Right lobe of liver (tissue), 6 donors: Measurements from ENCODE around the gene ITGA11. TPM values are rescaled to one million over a fixed set of nuclear protein-coding genes. Genes with fewer than 3 reads are reported as not detected.

Experiments used
- ATAC-seq, 4 donors: fragments of 200-7000 bp; cut with Tn5 transposase; one replicate each; pipeline ENCODE4 v1.9.1; 2020; ENCODE audit warnings: mild to moderate bottlenecking in 4 of 4, moderate library complexity in 4 of 4
- DNase-seq, 3 donors: peaks; one replicate each; pipeline ENCODE4 v3.0.0-alpha.2; 2020
- H3K27ac ChIP-seq, 3 donors: fragments of 200-600 bp; one replicate each; pipeline ENCODE4 v1.8.0; 2022
- H3K27me3 ChIP-seq, 2 donors: fragments of 200-600 bp; one replicate each; pipeline ENCODE4 v1.8.0; 2022
- H3K36me3 ChIP-seq, 4 donors: fragments of 200-600 bp; sonication (generic) in 1 of 4; one replicate each; pipeline versions ENCODE4 v1.5.1 to v1.8.0; 2017 to 2022; ENCODE audit warnings: control low read depth in 1 of 4
- H3K4me1 ChIP-seq, 4 donors: fragments of 200-600 bp; sonication (generic) in 1 of 4; one replicate each; pipeline versions ENCODE4 v1.5.1 to v1.8.0; 2017 to 2022; ENCODE audit warnings: control low read depth in 1 of 4
- H3K4me3 ChIP-seq, 3 donors: fragments of 200-600 bp; one replicate each; pipeline ENCODE4 v1.8.0; 2022
- H3K9me3 ChIP-seq, 4 donors: fragments of 200-600 bp; sonication (generic) in 1 of 4; one replicate each; pipeline versions ENCODE4 v1.5.1 to v1.8.0; 2017 to 2022; ENCODE audit warnings: control low read depth in 1 of 4
- POLR2A ChIP-seq: fragments of 450-650 bp; IDR thresholded peaks from one replicate; pipeline ENCODE4 v1.6.1; 2017; ENCODE audit warnings: antibody characterized with exemption, mild to moderate bottlenecking
- WGBS: methylation state at CpG from one replicate; pipeline ENCODE4 v1.1.6; 2018; ENCODE audit warnings: low coverage, low lambda C conversion rate; ENCODE audit not compliant: insufficient coverage; ENCODE audit errors: missing lambda C conversion rate; 5-methylcytosine and 5-hydroxymethylcytosine counted together
- intact Hi-C, 2 donors: fragments of 100-400 bp; cut with DNase I; formaldehyde crosslinking; loops; one replicate each; pipeline versions ENCODE4 v1.11.2 to v1.14.1; 2022
- total RNA-seq, 6 experiments: library from RNA; depleted of rRNA in 2 of 6; stranded (reverse); fragments of >200 nt in 2 of 6; fragmentation: NEBNext Ultra II Directional in 3 of 6; extraction: Animal tissue kit (Norgen Biotek cat#: 25700) in 3 of 6; gene quantifications; one replicate each; pipeline versions ENCODE4 v1.1.0 to v1.2.4, GENCODE V29; 2016 to 2023
- TF ChIP-seq, protein P1 (sequence below), 4 donors: fragments of 200-600 bp in 3 of 4; fragments of 450-650 bp in 1 of 4; IDR thresholded peaks; one replicate each; pipeline versions ENCODE4 v1.5.1 to v1.8.0; 2016 to 2022; ENCODE audit warnings: antibody characterized with exemption in 4 of 4, mild to moderate bottlenecking in 2 of 4
- donor health status: DM: no; HTN: yes; CAD: no.
- donor health status: DM: no; HTN: no; CAD: no.
- donor health status: DM: no; HTN: no; CAD: no.
- donor health status: DM: no; HTN: yes; CAD: no.
- donor health status: DM: no; HTN: yes; CAD: no.

Gene ITGA11
- total RNA-seq, 6 experiments from 2014 or later, result 0.51 to 1.4 (median 0.73) TPM

DNA sequence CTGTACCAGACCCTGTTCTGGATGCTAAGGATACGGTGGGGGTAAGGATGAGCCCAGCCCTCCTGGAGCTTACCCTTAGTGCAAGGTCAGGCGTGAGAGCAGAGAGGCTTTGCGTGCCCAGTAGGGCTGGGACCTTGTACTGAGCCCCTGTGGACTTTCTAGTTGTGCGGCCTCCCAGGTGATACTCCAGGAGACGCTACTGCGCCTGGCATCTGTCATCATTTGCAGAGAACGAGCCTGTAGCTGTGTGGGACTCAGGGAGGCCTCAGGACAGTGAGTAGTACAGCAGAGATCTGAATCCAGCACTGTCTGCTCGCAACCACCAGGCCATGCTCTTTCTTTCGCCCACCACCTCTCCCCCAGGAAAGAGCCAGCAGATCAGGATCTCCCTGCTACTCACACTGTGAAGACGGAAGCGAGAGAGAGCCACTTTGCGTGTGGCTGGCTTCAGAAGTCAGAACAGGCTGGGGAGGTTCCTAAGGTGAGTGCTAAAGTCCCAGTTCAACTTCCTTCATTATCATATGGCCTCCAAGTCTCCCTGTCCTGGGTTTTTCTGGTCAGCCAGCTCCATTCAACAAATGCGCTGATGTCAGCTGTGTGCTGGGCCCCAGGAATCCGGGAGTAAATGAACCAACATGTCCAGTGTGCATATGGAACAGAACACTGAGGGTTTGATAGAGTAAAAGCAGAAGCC is 38.2 kb upstream of the ITGA11 start:
- Histone ChIP-seq H3K4me1 (no peaks in the 10 kb centered on the region), H3K4me3 (no peak overlapping the region), H3K27ac (no peak overlapping the region), H3K27me3 (no peaks in the 10 kb centered on the region), H3K9me3 (no peaks in the 10 kb centered on the region), H3K36me3 (no peaks in the 10 kb centered on the region)
- 70% methylated on average over 7 of the region's 14 CpGs for WGBS
- ATAC-seq, result no peak
- TF ChIP-seq, protein P1, sequence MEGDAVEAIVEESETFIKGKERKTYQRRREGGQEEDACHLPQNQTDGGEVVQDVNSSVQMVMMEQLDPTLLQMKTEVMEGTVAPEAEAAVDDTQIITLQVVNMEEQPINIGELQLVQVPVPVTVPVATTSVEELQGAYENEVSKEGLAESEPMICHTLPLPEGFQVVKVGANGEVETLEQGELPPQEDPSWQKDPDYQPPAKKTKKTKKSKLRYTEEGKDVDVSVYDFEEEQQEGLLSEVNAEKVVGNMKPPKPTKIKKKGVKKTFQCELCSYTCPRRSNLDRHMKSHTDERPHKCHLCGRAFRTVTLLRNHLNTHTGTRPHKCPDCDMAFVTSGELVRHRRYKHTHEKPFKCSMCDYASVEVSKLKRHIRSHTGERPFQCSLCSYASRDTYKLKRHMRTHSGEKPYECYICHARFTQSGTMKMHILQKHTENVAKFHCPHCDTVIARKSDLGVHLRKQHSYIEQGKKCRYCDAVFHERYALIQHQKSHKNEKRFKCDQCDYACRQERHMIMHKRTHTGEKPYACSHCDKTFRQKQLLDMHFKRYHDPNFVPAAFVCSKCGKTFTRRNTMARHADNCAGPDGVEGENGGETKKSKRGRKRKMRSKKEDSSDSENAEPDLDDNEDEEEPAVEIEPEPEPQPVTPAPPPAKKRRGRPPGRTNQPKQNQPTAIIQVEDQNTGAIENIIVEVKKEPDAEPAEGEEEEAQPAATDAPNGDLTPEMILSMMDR (IDR thresholded peaks at IDR 0.05), result no peak
- TF ChIP-seq POLR2A, result no peak
- intact Hi-C loops, result no loop called here
- DNase-seq, result no peak

DNA sequence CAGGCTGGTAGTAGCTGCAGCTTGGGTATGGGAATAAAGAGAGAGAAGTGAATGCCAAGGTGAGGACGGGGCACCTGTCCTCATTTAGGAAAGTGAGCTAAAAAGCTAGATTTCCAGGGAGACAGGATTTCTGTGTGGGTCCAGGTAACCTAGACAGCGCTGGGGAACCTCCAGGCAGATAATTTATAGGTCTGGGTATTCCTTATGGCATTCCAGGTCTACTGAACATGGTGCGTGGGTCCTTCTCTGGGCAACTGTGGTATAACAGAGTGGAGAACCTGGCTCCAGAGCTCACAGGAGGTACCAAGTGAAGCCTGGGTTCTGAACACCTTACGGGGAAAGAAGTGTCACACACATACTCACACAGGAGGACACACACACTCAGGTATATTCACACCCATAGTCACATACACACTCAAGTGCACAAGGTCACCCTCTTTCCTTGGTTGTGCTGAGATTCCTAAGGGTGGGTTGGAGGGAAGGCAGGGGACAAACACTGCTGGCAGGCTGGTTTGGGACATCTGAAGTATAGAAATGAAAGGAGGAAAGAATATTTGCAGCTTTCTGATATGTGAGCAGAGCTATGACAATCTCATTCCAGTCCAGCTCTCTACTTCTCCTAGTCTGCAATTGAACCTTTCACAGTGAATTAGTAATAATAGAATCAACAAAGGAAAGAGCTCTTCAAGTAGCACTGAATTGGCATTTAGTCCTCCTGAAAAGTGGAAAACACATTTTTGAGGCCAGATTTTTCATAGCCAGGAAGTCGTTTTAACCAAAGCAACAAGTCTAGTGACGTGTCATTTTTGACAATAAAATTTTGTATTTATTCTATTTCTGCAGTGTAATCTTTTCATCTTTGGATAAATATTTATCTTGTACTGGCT is 37.4 kb upstream of the ITGA11 start:
- WGBS, result 54% methylated on average over 4 of the region's 6 CpGs
- TF ChIP-seq, protein P1 (IDR thresholded peaks at IDR 0.05), result no peak
- TF ChIP-seq POLR2A, result no peak
- ATAC-seq, result no peak
- no peaks in the 10 kb centered on the region for H3K36me3 ChIP-seq
- no peak for DNase-seq
- H3K9me3 ChIP-seq, result no peaks in the 10 kb centered on the region
- intact Hi-C loops, result no loop called here
- H3K4me3 ChIP-seq, result no peak overlapping the region
- H3K27ac ChIP-seq, result no peak overlapping the region
- no peaks in the 10 kb centered on the region for H3K4me1 ChIP-seq
- H3K27me3 ChIP-seq, result no peaks in the 10 kb centered on the region

DNA sequence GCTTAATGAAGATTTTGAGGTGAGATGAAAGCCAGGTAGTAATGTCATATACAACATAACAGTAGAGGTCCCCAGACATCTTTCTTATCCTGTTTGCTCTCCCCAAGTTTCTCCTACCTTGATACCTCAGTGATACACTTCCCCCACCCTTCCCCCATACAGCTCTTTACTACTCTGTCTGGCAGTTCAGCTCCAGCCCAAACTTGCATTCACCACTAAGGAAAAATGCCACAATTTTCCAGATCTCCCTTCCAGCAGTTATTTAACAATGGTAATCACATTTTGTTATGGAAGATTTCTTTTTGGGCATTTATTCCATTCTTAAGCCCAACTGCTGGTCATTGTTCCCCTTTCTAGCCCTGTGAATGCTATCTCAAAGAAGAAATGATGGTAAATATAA is 34.9 kb upstream of the ITGA11 start:
- TF ChIP-seq POLR2A, result no peak
- TF ChIP-seq, protein P1 (IDR thresholded peaks at IDR 0.05), result no peak
- no peak overlapping the region for H3K27ac ChIP-seq
- no peaks in the 10 kb centered on the region for H3K4me1 ChIP-seq
- intact Hi-C loops, result no loop called here
- no peaks in the 10 kb centered on the region for H3K27me3 ChIP-seq
- H3K9me3 ChIP-seq, result no peaks in the 10 kb centered on the region
- DNase-seq (no peak), ATAC-seq (no peak)
- no peaks in the 10 kb centered on the region for H3K36me3 ChIP-seq
- H3K4me3 ChIP-seq, result no peak overlapping the region

DNA sequence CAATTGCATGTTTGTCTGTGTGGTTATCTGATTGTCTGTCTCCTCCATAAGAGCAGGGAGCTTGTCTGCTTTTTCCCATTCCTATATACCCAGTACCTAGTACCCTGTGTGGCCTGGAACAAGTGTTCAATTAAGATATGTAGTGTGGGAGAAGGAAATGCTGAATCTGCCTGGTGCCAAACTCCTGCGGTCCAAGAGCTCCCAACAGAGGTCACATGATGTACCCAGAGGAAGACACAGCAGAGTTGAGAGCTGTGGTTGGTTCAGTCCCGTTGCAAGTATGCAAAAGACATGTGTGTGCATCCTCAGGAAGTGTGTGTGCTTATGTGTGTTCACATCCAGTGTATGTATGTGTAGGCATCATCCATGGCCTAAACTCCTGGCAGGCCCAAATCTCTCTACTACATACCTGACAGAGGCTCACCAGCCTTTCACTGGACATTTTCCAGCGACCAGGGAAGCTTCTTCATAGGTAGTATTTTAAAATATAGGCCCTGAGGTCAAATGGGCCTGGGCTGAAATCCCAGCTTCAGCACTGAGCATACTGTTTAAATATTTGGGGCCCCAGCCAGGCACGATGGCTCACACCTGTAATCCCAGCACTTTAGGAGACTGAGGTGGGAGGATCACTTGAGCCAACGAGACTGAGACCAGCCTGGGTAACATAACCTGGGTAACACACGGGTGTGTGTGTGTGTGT is 34.0 kb upstream of the ITGA11 start:
- intact Hi-C loops, result no loop called here
- H3K4me3 ChIP-seq, result no peak overlapping the region
- H3K4me1 ChIP-seq, result no peaks in the 10 kb centered on the region
- no peak overlapping the region for H3K27ac ChIP-seq
- 45% methylated on average over 4 of the region's 6 CpGs for WGBS
- no peaks in the 10 kb centered on the region for H3K36me3 ChIP-seq
- TF ChIP-seq, protein P1 (IDR thresholded peaks at IDR 0.05), result no peak
- TF ChIP-seq POLR2A, result no peak
- DNase-seq (no peak), ATAC-seq (no peak)
- H3K27me3 ChIP-seq, result no peaks in the 10 kb centered on the region
- H3K9me3 ChIP-seq, result no peaks in the 10 kb centered on the region
